HepG2 (cell line): ENCODE measurements around the gene TRPM5. TPM values are rescaled to one million over a fixed set of nuclear protein-coding genes. Genes with fewer than 3 reads are reported as not detected.
A peak's percentile ranks its signal among the peaks of the same experiment; 100 is the strongest.

Source experiments
- ATF7 ChIP-seq, 2 experiments: fragments of 450-650 bp in 1 of 2; sonication (generic) in 1 of 2; formaldehyde crosslinking in 1 of 2; IDR thresholded peaks; 2 replicates each; pipeline versions ENCODE4 v1.4.0 to v1.6.1; 2016 to 2020; ENCODE audit warnings: antibody characterized with exemption in 1 of 2, mild to moderate bottlenecking in 1 of 2, missing genetic modification reagents in 1 of 2
- CENPX ChIP-seq: sonication (generic); formaldehyde crosslinking; IDR thresholded peaks from 2 replicates; pipeline ENCODE4 v1.9.0; 2021; ENCODE audit warnings: mild to moderate bottlenecking, missing genetic modification reagents, moderate library complexity
- E2F1 ChIP-seq: sonication (generic); formaldehyde crosslinking; IDR thresholded peaks from 2 replicates; pipeline ENCODE4 v1.5.0; 2020; ENCODE audit warnings: missing genetic modification reagents
- E2F5 ChIP-seq: sonication (generic); formaldehyde crosslinking; conservative IDR thresholded peaks from 2 replicates; pipeline ENCODE4 v1.4.0; 2020; ENCODE audit warnings: missing genetic modification reagents
- GATA4 ChIP-seq: sonication (generic); IDR thresholded peaks from 2 replicates; pipeline ENCODE4 v1.6.1; 2016; ENCODE audit warnings: antibody characterized with exemption, low read depth, borderline replicate concordance
- HOXA5 ChIP-seq: sonication (generic); formaldehyde crosslinking; IDR thresholded peaks from 2 replicates; pipeline ENCODE4 v1.4.0; 2020; ENCODE audit warnings: missing genetic modification reagents
- KLF12 ChIP-seq: sonication (generic); formaldehyde crosslinking; IDR thresholded peaks from 2 replicates; pipeline ENCODE4 v1.4.0; 2020; ENCODE audit warnings: missing genetic modification reagents, borderline replicate concordance
- RARG ChIP-seq: sonication (generic); formaldehyde crosslinking; IDR thresholded peaks from 2 replicates; pipeline ENCODE4 v1.4.0; 2020; ENCODE audit warnings: low read depth, mild to moderate bottlenecking, missing genetic modification reagents
- REL ChIP-seq: sonication (generic); formaldehyde crosslinking; conservative IDR thresholded peaks from 2 replicates; pipeline ENCODE4 v1.8.0; 2022; ENCODE audit warnings: mild to moderate bottlenecking, missing genetic modification reagents, moderate library complexity
- SRY ChIP-seq: sonication (generic); formaldehyde crosslinking; IDR thresholded peaks from 2 replicates; pipeline ENCODE4 v1.8.0; 2022; ENCODE audit warnings: mild to moderate bottlenecking, missing genetic modification reagents
- TAF15 ChIP-seq: fragments of 200-400 bp; formaldehyde crosslinking; IDR thresholded peaks from one replicate; pipeline ENCODE4 v1.6.1; 2018; ENCODE audit warnings: mild to moderate bottlenecking, low read depth, low read length; ENCODE audit not compliant: poor library complexity, severe bottlenecking
- TBX3 ChIP-seq: fragments of 450-650 bp; IDR thresholded peaks from 2 replicates; pipeline ENCODE4 v1.6.1; 2017; ENCODE audit warnings: antibody characterized with exemption, mild to moderate bottlenecking, inconsistent platforms, borderline replicate concordance
- TEAD2 ChIP-seq: sonication (generic); formaldehyde crosslinking; IDR thresholded peaks from 2 replicates; pipeline ENCODE4 v1.9.0; 2021; ENCODE audit warnings: missing genetic modification reagents
- YEATS4 ChIP-seq: sonication (generic); formaldehyde crosslinking; IDR thresholded peaks from 2 replicates; pipeline ENCODE4 v1.4.0; 2020; ENCODE audit warnings: missing genetic modification reagents, borderline replicate concordance
- ZBTB25 ChIP-seq: IDR thresholded peaks from 2 replicates; pipeline ENCODE4 v1.6.1; 2018; ENCODE audit warnings: missing genetic modification reagents
- ZC3H13 ChIP-seq: sonication (generic); formaldehyde crosslinking; IDR thresholded peaks from 2 replicates; pipeline ENCODE4 v1.8.1; 2023; ENCODE audit warnings: mild to moderate bottlenecking, missing genetic modification reagents, moderate library complexity
- ZFP37 ChIP-seq: sonication (generic); formaldehyde crosslinking; IDR thresholded peaks from 2 replicates; pipeline ENCODE4 v1.4.0; 2020; ENCODE audit warnings: missing genetic modification reagents, borderline replicate concordance
- ZFP90 ChIP-seq: sonication (generic); formaldehyde crosslinking; IDR thresholded peaks from 2 replicates; pipeline ENCODE4 v1.8.0; 2022; ENCODE audit warnings: missing genetic modification reagents, mild to moderate bottlenecking, inconsistent platforms, borderline replicate concordance
- ZKSCAN1 ChIP-seq: fragments of 150-350 bp; IDR thresholded peaks from 2 replicates; pipeline ENCODE4 v1.6.1; 2014; ENCODE audit warnings: low read length
- ZKSCAN8 ChIP-seq: IDR thresholded peaks from 2 replicates; pipeline ENCODE4 v1.6.1; 2016; ENCODE audit warnings: borderline replicate concordance, missing genetic modification reagents, missing compliant biosample characterization
- ZNF12 ChIP-seq: sonication (generic); formaldehyde crosslinking; IDR thresholded peaks from 2 replicates; pipeline ENCODE4 v1.5.0; 2020; ENCODE audit warnings: missing genetic modification reagents
- ZNF234 ChIP-seq: sonication (generic); formaldehyde crosslinking; conservative IDR thresholded peaks from 2 replicates; pipeline ENCODE4 v1.5.1; 2020; ENCODE audit warnings: mild to moderate bottlenecking, missing genetic modification reagents
- ZNF33B ChIP-seq: sonication (generic); formaldehyde crosslinking; IDR thresholded peaks from 2 replicates; pipeline ENCODE4 v1.5.1; 2020; ENCODE audit warnings: mild to moderate bottlenecking, missing genetic modification reagents
- ZNF580 ChIP-seq: IDR thresholded peaks from 2 replicates; pipeline ENCODE4 v1.6.1; 2016; ENCODE audit warnings: low read depth, borderline replicate concordance
- ZNF749 ChIP-seq: sonication (generic); formaldehyde crosslinking; IDR thresholded peaks from 2 replicates; pipeline ENCODE4 v1.8.0; 2022; ENCODE audit warnings: mild to moderate bottlenecking, missing genetic modification reagents, moderate library complexity, borderline replicate concordance
- ZUFSP ChIP-seq: sonication (generic); formaldehyde crosslinking; IDR thresholded peaks from 2 replicates; pipeline ENCODE4 v1.9.0; 2021; ENCODE audit warnings: missing genetic modification reagents, mild to moderate bottlenecking, borderline replicate concordance
- polyA plus RNA-seq, 8 experiments: library from polyadenylated mRNA; depleted of rRNA in 3 of 8; stranded (reverse) in 7 of 8; unstranded in 1 of 8; fragments of >200 nt; fragmentation: Illumina TruSeq in 4 of 8; extraction: Trizol in 4 of 8; gene quantifications; 2 replicates each; pipeline versions ENCODE4 v1.2.1 to v1.2.3, GENCODE V29; 2011 to 2016; ENCODE audit warnings: low read depth in 4 of 8, missing spikeins in 1 of 8, mixed read lengths in 1 of 8; ENCODE audit not compliant: insufficient read depth in 1 of 8
- total RNA-seq, 5 experiments: library from RNA; depleted of rRNA; stranded (reverse); fragments of >200 nt; fragmentation: Illumina TruSeq; extraction: Trizol; gene quantifications; 2 replicates each; pipeline ENCODE4 v1.2.3, GENCODE V29; 2016; ENCODE audit warnings: low read depth in 1 of 5

Gene TRPM5
- total and polyA plus RNA-seq, 2 of the 13 experiments (the other 11 are each of a cell fraction or from before 2014, with no cell fraction given), result 0.12 TPM; not detected in 1

- TF ChIP-seq YEATS4 (CRISPR knock-in tag), result no peak
- 0 out of 2 replicates have a peak, but pooled peaks have one; percentile 2 for TF ChIP-seq ZNF749 (CRISPR knock-in tag)
- no peak for TF ChIP-seq ZKSCAN1
- TF ChIP-seq TBX3, result no peak
- TF ChIP-seq HOXA5 (CRISPR knock-in tag), result peak; percentile 84
- no peak for TF ChIP-seq E2F1 (CRISPR knock-in tag)
- TF ChIP-seq ZFP90 (CRISPR knock-in tag), result no peak
- TF ChIP-seq SRY (CRISPR knock-in tag), result no peak
- TF ChIP-seq REL (CRISPR knock-in tag), result no peak
- no peak for TF ChIP-seq GATA4
- TF ChIP-seq ZNF580 (CRISPR knock-in tag), result no peak
- peak; percentile 62; the same call in 1 of the 2 replicates for TF ChIP-seq KLF12 (CRISPR knock-in tag)
- no peak for TF ChIP-seq CENPX
- TF ChIP-seq TAF15, result no peak
- no peak for TF ChIP-seq ZNF12 (CRISPR knock-in tag)
- TF ChIP-seq ZBTB25, result no peak
- TF ChIP-seq ZNF234, result no peak
- TF ChIP-seq ZFP37 (CRISPR knock-in tag), result no peak
- no peak for TF ChIP-seq ZC3H13
- TF ChIP-seq RARG (CRISPR knock-in tag), result no peak
- no peak for TF ChIP-seq E2F5 (CRISPR knock-in tag)
- no peak for TF ChIP-seq TEAD2 (CRISPR knock-in tag)
- no peak; the same call in 1 of the 2 replicates for TF ChIP-seq ZNF33B
- TF ChIP-seq ZKSCAN8 (CRISPR knock-in tag), result no peak
- no peak for TF ChIP-seq ATF7 (IDR thresholded peaks at IDR 0.05)
- no peak for TF ChIP-seq ATF7 (CRISPR knock-in tag; IDR thresholded peaks at IDR 0.05)
- no peak for TF ChIP-seq ZUFSP (CRISPR knock-in tag)
Observed at GRCh38 chr11:2400762-2401435, 43.4 kb downstream of the TRPM5 start (continued).
